ENCODE measurements around the gene NFKBIL1. TPM values are rescaled to one million over a fixed set of nuclear protein-coding genes. Genes with fewer than 3 reads are reported as not detected.
A peak's percentile ranks its signal among the peaks of the same experiment; 100 is the strongest.

NFKBIL1 gene
- total RNA-seq, 1 donor: 9.8 TPM

DNA sequence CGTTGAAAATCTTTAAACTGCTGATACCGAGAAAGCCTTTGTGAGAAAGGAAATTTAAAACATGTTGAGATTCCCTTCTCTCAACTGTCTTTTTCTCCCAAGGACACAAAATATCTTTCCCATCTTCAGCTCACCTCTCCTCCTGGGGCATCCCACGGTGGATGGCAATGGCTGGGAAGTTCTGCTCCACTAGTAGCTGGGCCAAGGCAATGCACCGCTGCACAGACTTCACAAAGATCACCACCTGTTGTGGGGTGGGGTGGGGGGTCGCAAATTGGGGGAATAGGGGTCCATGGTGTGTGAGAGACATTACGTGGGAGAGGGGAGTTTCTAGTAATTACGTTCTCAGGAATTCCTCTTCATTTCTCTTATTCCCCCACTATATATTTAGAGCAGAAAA is 16.2 kb upstream of the NFKBIL1 start:
- no peaks in the 10 kb centered on the region for H3K9me3 ChIP-seq (ENCODE audit: low read depth, low read length)
- no peaks in the 10 kb centered on the region for H3K4me1 ChIP-seq (ENCODE audit: insufficient read depth, low read length)
- H3K4me3 ChIP-seq (ENCODE audit: low read length): no peak overlapping the region
- no peaks in the 10 kb centered on the region for H3K27me3 ChIP-seq (ENCODE audit: insufficient read depth, low read length)

DNA sequence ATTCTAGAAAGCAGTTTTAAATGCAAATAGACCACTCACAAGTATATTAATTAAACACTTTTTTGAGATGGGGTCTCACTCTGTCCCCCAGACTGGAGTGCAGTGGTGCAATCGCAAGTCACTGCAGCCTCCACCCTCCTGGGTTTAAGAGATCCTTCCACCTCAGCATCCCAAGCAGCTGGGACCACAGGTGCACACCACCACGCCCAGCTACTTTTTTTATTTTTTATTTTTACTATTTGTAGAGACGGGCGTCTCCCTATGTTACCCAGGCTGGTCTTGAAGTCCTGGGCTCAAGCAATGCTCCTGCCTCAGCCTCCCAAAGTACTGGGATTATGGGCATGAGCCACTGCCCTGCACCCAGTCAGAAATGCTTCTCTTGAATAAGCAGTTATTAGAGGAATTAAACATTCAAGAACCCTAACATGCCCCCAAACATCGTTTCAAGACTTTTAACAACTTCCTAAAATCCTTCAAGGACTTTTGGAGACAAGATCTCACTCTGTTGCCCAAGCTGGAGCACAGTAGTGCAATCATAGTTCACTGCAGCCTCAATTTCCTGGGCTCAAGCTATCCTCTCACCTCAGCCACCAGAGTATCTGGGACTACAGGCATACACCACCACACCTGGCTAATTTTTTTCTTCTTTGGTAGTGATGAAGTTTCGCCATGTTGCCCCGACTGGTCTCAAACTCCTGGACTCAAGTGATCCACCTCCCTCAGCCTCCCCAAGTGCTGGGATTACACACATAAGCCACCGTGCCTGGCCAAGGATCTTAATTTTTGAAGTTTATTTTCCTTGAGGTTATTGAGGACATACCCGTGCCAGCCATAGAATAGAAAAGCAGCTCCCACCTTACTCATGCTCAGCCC is 15.4 kb upstream of the NFKBIL1 start:
- no peaks in the 10 kb centered on the region for H3K27me3 ChIP-seq (ENCODE audit: insufficient read depth, low read length)

DNA sequence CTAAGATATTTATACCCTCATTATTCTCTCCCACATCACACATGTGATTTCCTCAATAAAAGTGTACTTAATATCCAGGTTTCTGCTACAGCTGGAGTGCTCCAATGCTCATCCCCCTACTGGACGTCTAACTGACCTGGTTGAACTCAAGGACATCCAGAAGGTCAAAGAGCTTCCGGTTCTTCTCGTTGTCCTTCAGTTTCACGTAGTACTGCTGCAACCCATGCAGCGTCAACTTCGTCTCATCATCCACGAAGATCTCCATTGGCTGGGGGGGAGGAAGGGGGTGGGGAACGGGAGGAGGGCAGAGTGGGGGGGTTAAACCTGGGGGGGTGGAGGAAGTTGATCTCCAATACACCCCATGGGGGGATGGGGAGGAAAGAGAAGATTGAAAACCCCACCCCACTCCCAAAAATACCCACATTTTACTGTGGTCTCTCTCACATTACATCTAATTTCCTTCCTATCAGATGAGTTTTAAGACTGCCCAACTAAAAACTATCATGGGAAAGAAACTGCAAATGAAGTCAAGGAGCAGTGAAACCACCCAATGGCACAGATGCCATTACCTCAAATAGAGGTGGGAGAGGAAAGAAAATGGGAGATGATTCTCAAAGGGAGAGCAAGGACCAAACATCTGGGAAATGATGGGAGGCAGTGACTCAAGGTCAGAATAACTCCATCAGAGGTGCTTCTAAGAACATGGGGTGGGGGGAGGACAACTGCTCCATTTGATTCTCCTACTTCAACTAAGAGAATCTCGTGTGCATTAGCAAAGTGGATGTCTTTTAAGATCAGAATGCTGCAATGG is 14.6 kb upstream of the NFKBIL1 start:
- H3K4me1 ChIP-seq (ENCODE audit: insufficient read depth, low read length): no peaks in the 10 kb centered on the region
- no peaks in the 10 kb centered on the region for H3K9me3 ChIP-seq (ENCODE audit: low read depth, low read length)
- H3K27me3 ChIP-seq (ENCODE audit: insufficient read depth, low read length): no peaks in the 10 kb centered on the region
- no peak overlapping the region for H3K4me3 ChIP-seq (ENCODE audit: low read length)

More for the DNA sequence above, 15.4 kb upstream of the NFKBIL1 start:
- no peak overlapping the region for H3K4me3 ChIP-seq (ENCODE audit: low read length)
- no peaks in the 10 kb centered on the region for H3K4me1 ChIP-seq (ENCODE audit: insufficient read depth, low read length)
- H3K9me3 ChIP-seq (ENCODE audit: low read depth, low read length): no peaks in the 10 kb centered on the region

- Histone ChIP-seq H3K27me3 (ENCODE audit: insufficient read depth, low read length) (no peaks in the 10 kb centered on the region), H3K4me1 (ENCODE audit: insufficient read depth, low read length) (peaks cover 5% of the 10 kb centered on the region), H3K9me3 (ENCODE audit: low read depth, low read length) (no peaks in the 10 kb centered on the region), H3K4me3 (ENCODE audit: low read length) (no peak overlapping the region)
These were observed 14.0 kb upstream of the NFKBIL1 start for GRCh38 chr6:31533455-31533841.

GRCh38 chr6:31534011-31534410 is 13.4 kb upstream of the NFKBIL1 start:
- Histone ChIP-seq H3K27me3 (ENCODE audit: insufficient read depth, low read length) (no peaks in the 10 kb centered on the region), H3K4me1 (ENCODE audit: insufficient read depth, low read length) (peaks cover 10% of the 10 kb centered on the region), H3K9me3 (ENCODE audit: low read depth, low read length) (no peaks in the 10 kb centered on the region), H3K4me3 (ENCODE audit: low read length) (no peak overlapping the region)

- H3K9me3 ChIP-seq (ENCODE audit: low read depth, low read length): no peaks in the 10 kb centered on the region
- H3K27me3 ChIP-seq (ENCODE audit: insufficient read depth, low read length): no peaks in the 10 kb centered on the region
- peaks cover 16% of the 10 kb centered on the region for H3K4me1 ChIP-seq (ENCODE audit: insufficient read depth, low read length)
- no peak overlapping the region for H3K4me3 ChIP-seq (ENCODE audit: low read length)
These were observed 12.8 kb upstream of the NFKBIL1 start for GRCh38 chr6:31534521-31535040.

GRCh38 chr6:31535538-31536324 is 11.7 kb upstream of the NFKBIL1 start:
- H3K9me3 ChIP-seq (ENCODE audit: low read depth, low read length): no peaks in the 10 kb centered on the region
- H3K27me3 ChIP-seq (ENCODE audit: insufficient read depth, low read length): no peaks in the 10 kb centered on the region
- H3K4me3 ChIP-seq (ENCODE audit: low read length): no peak overlapping the region
- peaks cover 28% of the 10 kb centered on the region for H3K4me1 ChIP-seq (ENCODE audit: insufficient read depth, low read length)

GRCh38 chr6:31538805-31539400 is 8.5 kb upstream of the NFKBIL1 start:
- Histone ChIP-seq H3K9me3 (ENCODE audit: low read depth, low read length) (no peaks in the 10 kb centered on the region), H3K4me3 (ENCODE audit: low read length) (no peak overlapping the region), H3K4me1 (ENCODE audit: insufficient read depth, low read length) (peaks cover 41% of the 10 kb centered on the region), H3K27me3 (ENCODE audit: insufficient read depth, low read length) (no peaks in the 10 kb centered on the region)

DNA sequence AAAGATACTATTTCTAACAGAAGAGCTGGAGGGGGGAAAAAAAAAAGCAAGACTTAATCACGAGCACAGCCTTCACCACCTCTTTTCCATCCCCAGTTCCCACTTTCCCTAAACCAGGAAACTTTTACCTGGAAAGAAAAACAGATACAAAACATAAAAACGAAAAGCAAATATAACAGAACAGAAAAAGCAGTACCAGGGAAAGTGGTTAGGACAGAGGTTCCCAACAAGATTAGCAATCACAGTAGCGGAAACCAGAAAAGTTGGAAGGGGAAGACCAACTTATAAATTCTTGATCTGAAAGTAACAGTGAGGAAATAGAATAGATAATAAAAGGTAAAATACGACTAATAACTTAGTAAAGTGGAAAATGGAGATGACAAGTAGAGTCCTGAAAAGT is 6.8 kb upstream of the NFKBIL1 start:
- H3K4me1 ChIP-seq (ENCODE audit: insufficient read depth, low read length): peaks cover 41% of the 10 kb centered on the region
- H3K9me3 ChIP-seq (ENCODE audit: low read depth, low read length): no peaks in the 10 kb centered on the region
- H3K27me3 ChIP-seq (ENCODE audit: insufficient read depth, low read length): no peaks in the 10 kb centered on the region
- peak overlapping the region; percentile 75 for H3K4me3 ChIP-seq (ENCODE audit: low read length)

- H3K4me3 ChIP-seq (ENCODE audit: low read length): peak overlapping the region; percentile 75
- no peaks in the 10 kb centered on the region for H3K9me3 ChIP-seq (ENCODE audit: low read depth, low read length)
- peaks cover 41% of the 10 kb centered on the region for H3K4me1 ChIP-seq (ENCODE audit: insufficient read depth, low read length)
- no peaks in the 10 kb centered on the region for H3K27me3 ChIP-seq (ENCODE audit: insufficient read depth, low read length)
These were observed 6.2 kb upstream of the NFKBIL1 start for GRCh38 chr6:31541059-31541657.

DNA sequence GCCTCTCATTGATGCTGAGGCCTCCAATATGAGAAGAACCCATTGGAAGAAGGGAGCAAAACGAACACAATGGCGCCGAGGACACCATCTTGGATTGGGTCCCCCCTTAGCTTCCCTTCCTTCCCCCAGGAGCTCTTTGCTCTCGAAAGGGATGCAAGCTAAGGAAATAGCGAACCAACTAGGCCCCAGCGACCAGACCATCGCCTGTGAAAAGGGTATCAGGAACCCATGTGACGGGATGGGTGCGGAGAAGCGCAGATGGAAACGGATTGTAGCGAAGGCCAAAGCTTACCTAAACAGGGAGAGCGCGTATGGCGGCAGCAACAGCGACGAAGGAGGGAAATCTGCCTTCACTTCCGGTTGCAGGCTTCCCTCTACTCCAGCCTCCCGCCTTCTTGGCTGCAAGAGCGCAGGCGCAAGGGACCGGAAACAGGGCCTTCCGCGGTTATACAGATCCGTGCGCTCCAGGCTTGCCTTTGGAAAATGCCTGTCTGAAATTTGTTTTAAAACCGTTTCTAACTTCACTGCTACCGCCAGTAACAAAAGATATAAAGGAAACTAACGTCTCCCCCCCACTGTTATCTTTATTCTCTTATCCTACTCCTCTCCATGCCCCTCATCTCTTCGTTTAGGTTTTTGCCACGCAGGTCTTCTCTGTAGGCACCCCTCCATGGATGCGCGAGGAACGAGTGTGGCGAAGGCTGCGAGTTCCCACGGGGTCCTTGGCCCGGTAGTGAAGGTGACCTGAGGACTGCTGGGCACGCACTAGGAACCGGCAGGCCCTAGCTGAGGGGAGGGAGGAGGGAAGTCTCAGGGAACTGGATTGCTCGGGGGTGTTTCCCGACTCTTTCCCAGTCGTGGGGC is 5.5 kb upstream of the NFKBIL1 start, which contains the start of gene DDX39B:
DDX39B (minus strand) TSS at position 346 of the 864 bp plus-strand sequence. CDS start 1,471 bp downstream, outside the sequence.
- H3K4me3 ChIP-seq (ENCODE audit: low read length): peak within 1 kb of the TSS; percentile 75
- peaks cover 48% of the 10 kb centered on the region for H3K4me1 ChIP-seq (ENCODE audit: insufficient read depth, low read length)
- H3K9me3 ChIP-seq (ENCODE audit: low read depth, low read length): no peaks in the 10 kb centered on the region
- H3K27me3 ChIP-seq (ENCODE audit: insufficient read depth, low read length): no peaks in the 10 kb centered on the region

DNA sequence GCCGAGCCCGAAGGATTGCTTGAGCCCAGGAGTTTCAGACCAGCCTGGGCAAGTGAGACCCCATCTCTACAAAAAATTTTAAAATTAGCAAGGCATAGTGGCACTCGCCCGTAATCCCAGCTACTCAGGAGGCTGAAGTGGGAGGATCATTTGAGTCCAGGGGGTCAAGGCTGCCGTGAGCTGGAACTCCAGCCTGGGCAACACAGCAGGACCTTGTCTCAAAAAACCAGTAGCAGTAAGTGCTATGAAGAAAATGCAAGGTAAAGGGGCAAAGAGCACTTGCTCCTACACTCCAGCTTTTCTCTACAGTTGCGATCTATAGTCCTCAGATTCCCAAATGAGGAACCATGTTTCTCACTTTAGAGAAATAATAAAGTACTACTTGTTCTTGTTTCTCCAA is 3.8 kb upstream of the NFKBIL1 start:
- peaks cover 59% of the 10 kb centered on the region for H3K4me1 ChIP-seq (ENCODE audit: insufficient read depth, low read length)
- no peaks in the 10 kb centered on the region for H3K27me3 ChIP-seq (ENCODE audit: insufficient read depth, low read length)
- no peaks in the 10 kb centered on the region for H3K9me3 ChIP-seq (ENCODE audit: low read depth, low read length)
- no peak overlapping the region for H3K4me3 ChIP-seq (ENCODE audit: low read length)

GRCh38 chr6:31544676-31545075 is 2.7 kb upstream of the NFKBIL1 start:
- Histone ChIP-seq H3K9me3 (ENCODE audit: low read depth, low read length) (no peaks in the 10 kb centered on the region), H3K27me3 (ENCODE audit: insufficient read depth, low read length) (no peaks in the 10 kb centered on the region), H3K4me3 (ENCODE audit: low read length) (no peak overlapping the region), H3K4me1 (ENCODE audit: insufficient read depth, low read length) (peaks cover 51% of the 10 kb centered on the region)
